ENCODE data around the gene TET3. TPM values are rescaled to one million over a fixed set of nuclear protein-coding genes. Genes with fewer than 3 reads are reported as not detected.

Gene TET3
- total RNA-seq, 4 donors from 2014 or later, result 8.6 to 17.8 (median 11.4) TPM

DNA sequence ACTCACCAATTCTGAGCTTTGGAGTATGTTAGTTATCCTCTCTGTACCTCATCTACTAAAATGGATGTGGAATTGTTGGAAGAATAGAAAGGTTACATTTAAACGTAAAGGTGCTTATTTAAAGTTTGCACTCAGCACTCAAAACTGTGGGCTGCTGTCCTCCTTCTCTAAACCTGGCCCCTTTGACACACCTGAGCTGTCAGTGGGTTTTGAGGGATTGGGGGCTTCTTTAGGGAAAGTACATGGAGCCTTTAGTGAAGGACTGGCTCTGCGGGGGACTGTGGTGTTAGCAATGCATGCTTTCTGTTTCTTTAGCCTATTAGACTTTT lies 47.2 kb downstream of the TET3 start:
- no peak for TF ChIP-seq CTCF (IDR thresholded peaks at IDR 0.05)
- no peak for DNase-seq (ENCODE audit: low spot score)
- ATAC-seq (ENCODE audit: low FRiP score), result no peak

DNA sequence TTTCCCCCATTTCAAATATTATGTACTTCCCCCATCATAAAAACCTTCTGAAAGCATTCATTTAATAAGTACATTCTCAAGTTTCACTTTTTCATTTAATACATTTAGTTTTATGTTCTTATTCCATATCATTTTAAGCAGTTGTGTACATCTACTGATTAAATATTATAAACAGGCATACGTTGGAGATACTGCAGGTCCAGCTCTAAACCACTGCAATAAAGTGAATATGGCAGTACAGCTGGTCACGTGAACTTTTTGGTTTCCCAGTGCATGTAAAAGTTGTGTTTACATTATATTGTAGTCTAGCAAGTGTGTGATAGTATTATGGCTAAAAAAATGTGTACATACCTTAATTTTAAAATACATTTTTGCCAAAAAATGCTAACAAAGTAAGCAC lies 48.7 kb downstream of the TET3 start:
- no peak for TF ChIP-seq CTCF (IDR thresholded peaks at IDR 0.05)
- DNase-seq (ENCODE audit: low spot score), result no peak
- ATAC-seq (ENCODE audit: low FRiP score), result no peak

Small RNAs within 50 kb of the gene (small RNA-seq; reads per million reads assigned to genes)
- gene AC110801.1, result not detected
- not detected for gene RNA5SP97

Other genes starting within 250 kb of the TET3 start
- 10 to 100 TPM; 20.4 to 37.4 (median 22.9) TPM for gene TPRKB, start 247.6 kb upstream of the TET3 start, total RNA-seq
- 10 to 100 TPM; 21.2 to 34.5 (median 25.6) TPM for gene DUSP11, start 204.8 kb upstream of the TET3 start, total RNA-seq
- not detected for gene C2orf78, start 200.7 kb upstream of the TET3 start, total RNA-seq
- gene STAMBP, start 155.9 kb upstream of the TET3 start, total RNA-seq, result 10 to 100 TPM; 14.4 to 27.0 (median 20.0) TPM
- 10 to 100 TPM in 1 of 4 donors, 1 to 10 TPM in 3; 3.7 to 56.6 (median 7.4) TPM for gene ACTG2, start 91.9 kb upstream of the TET3 start, total RNA-seq
- gene DGUOK, start 58.0 kb upstream of the TET3 start, total RNA-seq, result 10 to 100 TPM; 30.5 to 38.9 (median 36.3) TPM
- gene BOLA3, start 163.0 kb downstream of the TET3 start, total RNA-seq, result 10 to 100 TPM; 27.6 to 54.3 (median 39.6) TPM
- gene MOB1A, start 194.0 kb downstream of the TET3 start, total RNA-seq, result 100 to 1,000 TPM in 1 of 4 donors, 10 to 100 TPM in 3; 84.9 to 109 (median 93.2) TPM
- 100 to 1,000 TPM in 1 of 4 donors, 10 to 100 TPM in 3; 34.8 to 111 (median 46.5) TPM for gene MTHFD2, start 213.7 kb downstream of the TET3 start, total RNA-seq